Activated gamma-delta T cell treated with Interleukin-2 at 50 U/mL for 16 hours (primary cell): ENCODE measurements around the gene LRRC4B.

Experiments used
- DNase-seq: peaks from one replicate; pipeline ENCODE4 v3.0.0-alpha.2; 2020

Gene LRRC4B

GRCh38 chr19:50570997-50571396 lies 2.8 kb upstream of the LRRC4B start:
- no peak for DNase-seq

GRCh38 chr19:50569938-50570540 lies 1.8 kb upstream of the LRRC4B start:
- no peak for DNase-seq

GRCh38 chr19:50568728-50569698 lies 778 bp upstream of the LRRC4B start:
- DNase-seq: no peak

- no peak for DNase-seq
Measured at GRCh38 chr19:50567052-50567841, 988 bp downstream of the LRRC4B start.

GRCh38 chr19:50565984-50566903 lies 2.0 kb downstream of the LRRC4B start:
- no peak for DNase-seq

DNA sequence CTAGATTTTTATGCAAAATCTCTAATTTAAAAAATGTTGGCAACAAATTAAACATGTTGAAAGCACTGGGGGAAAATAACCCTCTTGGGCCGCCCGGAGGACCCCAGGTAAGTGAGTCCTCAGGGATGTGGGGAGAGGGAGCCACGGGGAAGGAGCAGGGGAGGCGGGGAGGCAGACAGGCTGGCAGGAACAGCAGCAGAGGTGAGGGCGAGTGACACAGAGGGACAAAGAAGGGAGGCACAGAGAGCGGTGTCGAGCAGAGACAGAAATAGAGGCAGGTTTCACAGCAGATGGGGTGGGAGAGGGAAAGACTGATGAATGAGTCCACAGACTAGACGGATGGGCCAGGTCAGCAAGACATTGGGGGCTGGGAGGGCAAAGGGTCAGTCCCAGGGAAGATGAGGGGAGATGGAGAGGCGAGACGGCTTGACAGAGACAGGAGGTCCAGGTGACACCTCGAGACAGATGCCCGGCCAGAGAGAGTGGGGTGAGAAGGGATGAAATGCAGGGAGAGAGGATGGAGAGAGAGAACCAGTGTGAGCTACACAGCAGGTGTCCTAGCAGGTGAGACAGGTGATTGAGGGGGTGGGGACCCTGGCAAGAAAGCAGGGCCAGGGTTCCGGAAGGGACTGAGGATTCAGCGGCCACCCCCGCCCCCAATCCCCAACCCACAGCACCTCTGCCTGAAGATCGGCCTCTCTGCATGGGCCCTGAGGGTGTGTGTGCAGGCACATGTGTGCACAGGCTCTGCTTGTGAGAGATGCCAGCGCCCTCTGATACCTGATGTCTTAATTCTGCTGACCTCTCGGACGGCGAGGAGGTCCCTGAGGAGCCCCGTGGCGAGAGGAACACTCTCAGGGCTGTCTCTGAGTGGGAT lies 3.8 kb downstream of the LRRC4B start:
- no peak for DNase-seq

DNA sequence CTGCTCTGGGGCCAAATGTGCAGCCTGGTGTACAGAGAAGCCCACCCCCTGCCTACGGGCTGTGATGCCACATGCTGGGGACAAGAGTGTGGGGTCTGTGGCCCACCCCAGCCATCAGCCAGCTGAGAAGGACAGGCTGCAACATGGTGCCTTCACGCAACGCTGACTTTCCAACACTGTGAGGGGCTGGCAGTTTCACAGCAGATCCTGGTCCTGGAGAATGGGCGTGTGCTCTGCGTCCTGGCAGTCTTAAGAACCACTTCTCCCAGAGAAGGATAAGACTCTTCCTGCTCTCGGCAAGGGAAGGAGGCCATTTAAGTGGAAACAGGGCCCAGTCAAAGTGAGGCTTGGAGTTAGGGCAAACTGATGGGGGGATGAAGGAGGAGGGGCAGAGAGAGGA lies 4.6 kb downstream of the LRRC4B start:
- no peak for DNase-seq

GRCh38 chr19:50562996-50563395 lies 5.2 kb downstream of the LRRC4B start:
- DNase-seq: no peak

GRCh38 chr19:50562329-50562728 lies 5.9 kb downstream of the LRRC4B start:
- no peak for DNase-seq

DNA sequence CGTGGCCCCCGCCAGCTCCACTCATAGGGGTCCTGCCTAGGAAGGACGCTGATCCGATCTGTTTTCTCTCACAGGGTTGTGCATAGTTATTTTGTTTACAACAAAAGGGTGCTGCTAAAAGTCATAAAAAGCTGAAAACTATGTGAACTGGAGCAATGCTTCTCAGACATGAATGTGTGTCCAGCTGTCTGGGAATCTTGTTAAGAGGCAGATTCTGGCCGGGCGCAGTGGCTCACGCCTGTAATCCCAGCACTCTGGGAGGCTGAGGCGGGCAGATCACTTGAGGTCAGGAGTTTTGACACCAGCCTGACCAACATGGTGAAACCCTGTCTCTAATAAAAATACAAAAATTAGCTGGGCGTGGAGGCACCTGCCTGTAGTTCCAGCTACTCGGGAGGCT lies 8.6 kb downstream of the LRRC4B start:
- no peak for DNase-seq

- no peak for DNase-seq
Measured at GRCh38 chr19:50558449-50558848, 9.8 kb downstream of the LRRC4B start.

DNA sequence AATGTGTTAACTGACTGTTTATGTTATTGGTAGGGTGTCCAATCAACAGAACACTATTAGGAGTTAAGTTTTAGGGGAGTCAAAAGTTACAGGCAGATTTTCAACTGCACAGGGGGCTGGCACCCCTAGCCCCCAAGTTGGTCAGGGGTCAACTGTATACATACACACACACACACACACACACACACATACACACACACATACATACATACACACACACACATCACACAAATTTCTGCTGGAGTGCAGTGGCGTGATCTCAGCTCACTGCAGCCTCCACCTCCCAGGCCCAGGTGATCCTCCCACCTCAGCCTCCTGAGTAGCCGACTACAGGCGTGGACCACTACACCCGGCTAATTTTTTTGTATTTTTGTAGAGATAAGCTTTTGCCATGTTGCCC lies 10.2 kb downstream of the LRRC4B start:
- DNase-seq: no peak

DNA sequence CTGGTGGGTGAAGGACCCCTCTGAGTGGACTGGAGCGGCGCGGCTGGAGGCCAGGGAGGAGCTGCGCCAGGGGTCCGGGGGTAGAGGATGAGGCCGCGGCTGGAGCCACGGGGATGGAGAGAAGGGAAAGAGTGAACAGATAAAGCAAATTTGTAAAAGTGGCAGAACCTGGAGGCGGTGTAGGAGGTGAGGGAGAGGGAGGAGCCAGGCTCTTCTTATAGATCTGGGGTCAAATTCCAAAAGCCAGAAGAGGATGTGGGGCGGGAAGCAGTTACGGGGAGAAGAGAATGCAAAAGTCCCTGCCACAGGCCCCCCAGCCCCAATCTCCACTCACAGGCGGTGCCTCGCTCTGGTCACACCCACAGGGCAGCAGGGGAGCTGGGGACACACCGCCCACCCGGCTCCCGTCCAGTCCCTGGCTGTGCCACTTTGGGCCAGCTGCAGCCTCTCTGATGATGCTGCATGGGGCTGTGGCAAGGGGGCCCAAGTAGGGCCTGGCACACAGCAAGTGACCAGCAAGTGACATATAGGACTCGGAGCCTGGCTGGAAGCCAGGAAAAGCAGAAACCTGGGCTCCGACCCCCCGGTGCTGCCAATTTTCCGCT lies 11.1 kb downstream of the LRRC4B start:
- DNase-seq: no peak

GRCh38 chr19:50556282-50557008 lies 11.8 kb downstream of the LRRC4B start:
- DNase-seq: peak; percentile 66

DNA sequence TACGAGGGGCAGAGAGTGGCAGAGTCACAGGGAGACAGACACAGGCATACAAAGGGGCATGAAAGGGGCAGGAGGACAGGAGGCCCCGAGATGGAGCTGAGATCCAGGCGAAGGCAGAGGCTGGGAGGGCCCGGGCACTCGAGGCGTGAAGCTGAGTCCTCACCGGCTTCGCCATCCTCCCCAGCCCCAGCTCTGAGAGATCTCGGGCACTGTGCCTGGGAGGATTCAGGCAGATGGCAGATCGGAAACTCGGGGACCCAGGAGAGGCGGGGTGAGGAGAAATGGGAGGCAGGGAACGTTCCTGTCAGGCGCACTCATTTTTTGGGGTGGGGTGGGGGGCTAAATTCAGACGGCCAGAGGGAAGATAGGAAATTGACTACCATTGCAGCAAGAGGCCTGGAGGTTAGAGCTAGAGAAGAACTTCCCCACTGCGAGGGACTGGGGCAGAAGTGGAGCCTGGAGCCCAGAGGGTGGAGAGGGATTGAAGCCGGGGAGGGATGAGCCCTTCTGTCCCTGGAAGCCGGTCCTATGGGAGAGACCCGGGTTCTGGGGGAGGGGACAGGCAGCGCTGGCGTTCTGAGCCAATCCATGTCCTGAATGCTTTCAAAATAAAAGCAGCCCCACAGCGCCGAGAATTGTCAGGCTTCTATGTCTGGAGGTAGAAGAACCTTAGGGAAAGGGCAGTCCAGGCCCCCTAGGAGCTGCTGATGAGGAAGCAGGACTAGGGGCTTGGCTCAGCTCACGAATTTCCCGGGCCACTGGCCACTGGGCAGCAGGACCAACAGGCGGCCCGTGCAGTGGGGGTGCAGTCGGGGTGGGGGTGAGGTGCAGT lies 12.6 kb downstream of the LRRC4B start:
- DNase-seq: no peak

DNA sequence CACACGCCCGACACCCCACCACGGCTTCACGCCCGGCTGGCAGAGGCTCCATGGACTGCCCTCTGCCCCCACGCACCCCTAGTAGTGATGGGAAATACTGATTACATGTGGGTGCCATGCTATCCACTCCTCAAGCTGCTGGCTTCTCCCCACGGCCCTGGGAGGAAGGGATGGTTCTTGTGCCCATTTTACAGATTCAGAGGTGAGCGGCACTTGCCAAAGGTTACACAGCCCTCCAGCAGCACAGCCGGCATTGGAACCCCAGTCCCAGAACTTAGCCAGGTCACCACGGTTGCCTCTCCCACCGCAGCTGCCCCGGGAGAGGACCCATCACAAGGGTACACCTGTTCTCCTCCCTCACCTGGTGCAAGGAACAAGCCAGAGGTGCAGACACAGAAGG lies 13.2 kb downstream of the LRRC4B start:
- no peak for DNase-seq

DNA sequence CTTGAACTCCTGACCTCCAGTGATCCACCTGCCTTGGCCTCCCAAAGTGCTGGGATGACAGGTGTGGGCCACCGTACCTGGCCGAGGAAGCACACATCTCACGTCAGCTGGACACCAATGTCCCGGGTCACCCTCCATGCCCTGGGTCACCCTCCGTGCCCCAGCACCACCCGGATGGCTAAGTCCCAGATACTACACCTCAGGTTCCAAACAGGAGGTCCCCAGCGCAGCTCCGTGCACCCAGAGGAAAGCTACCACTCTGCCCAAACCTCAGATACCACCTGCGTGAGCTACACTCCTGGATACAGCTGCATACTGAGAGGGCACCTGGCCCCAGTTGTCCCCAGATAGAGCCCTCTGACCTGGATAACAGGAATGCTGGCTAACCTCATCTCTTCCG lies 14.0 kb downstream of the LRRC4B start:
- no peak for DNase-seq

GRCh38 chr19:50553134-50553703 lies 15.0 kb downstream of the LRRC4B start:
- DNase-seq: no peak

DNA sequence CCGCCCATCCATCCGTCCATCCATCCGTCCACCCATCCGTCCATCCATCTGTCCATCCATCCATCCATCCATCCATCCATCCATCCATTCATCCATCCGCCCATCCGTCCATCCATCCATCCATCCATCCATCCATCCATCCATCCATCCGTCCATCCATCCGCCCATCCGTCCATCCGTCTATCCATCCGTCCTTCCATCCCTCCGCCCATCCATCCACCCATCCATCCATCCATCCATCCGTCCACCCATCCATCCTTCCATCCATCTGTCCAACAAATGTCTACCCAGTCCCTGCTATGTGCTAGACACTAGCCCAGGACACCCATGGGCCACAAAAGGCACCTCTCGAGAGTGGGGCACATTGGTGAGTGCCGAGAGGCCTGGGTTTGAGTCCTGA lies 15.7 kb downstream of the LRRC4B start:
- DNase-seq: no peak
